ENCODE results near the gene OSBPL6.

The OSBPL6 gene

DNA sequence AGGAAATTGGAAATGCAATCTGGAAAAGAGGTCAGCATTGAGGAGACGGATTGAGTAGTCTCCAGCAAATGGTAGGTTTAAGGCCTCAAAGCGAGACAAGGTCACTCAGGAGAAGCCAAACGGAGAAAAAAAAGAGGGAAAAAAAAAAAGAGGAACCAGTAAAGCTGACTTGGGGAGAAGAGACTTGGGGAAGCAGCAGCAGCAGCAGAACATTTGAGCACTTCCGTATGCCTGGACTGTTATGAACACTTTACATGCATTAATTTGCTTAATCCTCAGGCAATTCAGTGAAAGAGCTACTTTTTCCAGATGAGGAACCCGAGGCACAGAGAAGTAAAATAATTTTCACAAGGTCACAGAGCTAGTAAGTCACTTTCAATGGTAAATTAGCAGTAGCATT lies 81.3 kb downstream of the OSBPL6 start:
- Histone ChIP-seq H3K4me3 (ENCODE audit: low read length) (no peak overlapping the region), H3K36me3 (ENCODE audit: control insufficient read depth, insufficient read depth, low read length, severe bottlenecking) (no peaks in the 10 kb centered on the region), H3K9me3 (ENCODE audit: control insufficient read depth, low read length) (no peaks in the 10 kb centered on the region), H3K9ac (ENCODE audit: low read length) (no peak overlapping the region), H3K4me1 (ENCODE audit: control insufficient read depth, insufficient read depth, low read length) (peaks cover 37% of the 10 kb centered on the region), H3K27me3 (replicated peaks; ENCODE audit: control insufficient read depth, insufficient read depth, low read length) (no peaks in the 10 kb centered on the region)
- DNase-seq (ENCODE audit: low read depth), result no peak

DNA sequence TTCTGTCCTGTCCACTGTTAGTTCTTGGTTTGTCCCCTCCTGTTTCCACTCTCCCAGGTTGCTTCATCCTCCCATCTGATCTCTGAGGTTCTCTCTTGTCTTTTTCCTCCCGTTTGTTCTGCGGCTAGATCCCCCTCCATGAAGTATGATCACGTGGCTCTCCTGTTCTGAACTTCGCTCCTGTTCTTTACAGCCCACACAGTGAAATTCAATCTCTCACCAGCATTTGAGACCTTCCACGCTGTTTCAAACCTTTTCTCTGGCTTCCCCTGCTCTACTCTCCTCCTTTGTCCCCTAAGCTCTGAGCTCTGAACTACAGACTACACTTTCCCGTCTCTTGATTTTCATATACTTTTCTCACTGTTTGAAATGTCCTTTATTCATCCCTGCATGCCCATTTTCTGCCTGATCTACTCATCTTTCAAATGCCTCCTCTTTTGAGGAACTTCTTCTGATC lies 83.5 kb downstream of the OSBPL6 start:
- H3K27me3 ChIP-seq (replicated peaks; ENCODE audit: control insufficient read depth, insufficient read depth, low read length), result no peaks in the 10 kb centered on the region
- no peaks in the 10 kb centered on the region for H3K9me3 ChIP-seq (ENCODE audit: control insufficient read depth, low read length)
- H3K36me3 ChIP-seq (ENCODE audit: control insufficient read depth, insufficient read depth, low read length, severe bottlenecking), result no peaks in the 10 kb centered on the region
- H3K9ac ChIP-seq (ENCODE audit: low read length), result no peak overlapping the region
- peaks cover 23% of the 10 kb centered on the region for H3K4me1 ChIP-seq (ENCODE audit: control insufficient read depth, insufficient read depth, low read length)
- peak; percentile 30 for DNase-seq (ENCODE audit: low read depth)
- no peak overlapping the region for H3K4me3 ChIP-seq (ENCODE audit: low read length)

DNA sequence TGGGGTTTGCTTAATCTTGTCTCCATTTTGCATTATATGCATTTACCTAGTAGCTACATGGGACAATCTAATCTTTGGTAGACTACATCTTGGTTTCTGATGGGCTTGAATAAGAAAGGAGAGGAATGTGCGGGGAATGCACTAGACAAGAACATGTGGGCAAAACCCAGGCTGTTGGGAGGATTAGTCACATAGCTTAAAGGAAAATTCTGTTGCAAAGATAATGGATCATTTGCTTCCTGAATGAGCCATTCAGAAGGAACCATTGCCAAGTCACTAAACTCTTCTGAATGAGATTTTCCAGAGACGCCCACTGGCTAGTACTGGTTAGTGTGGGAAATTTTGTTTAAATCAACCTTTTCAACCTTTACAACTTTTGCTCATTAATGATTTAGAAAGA lies 84.8 kb downstream of the OSBPL6 start:
- peaks cover 23% of the 10 kb centered on the region for H3K4me1 ChIP-seq (ENCODE audit: control insufficient read depth, insufficient read depth, low read length)
- no peaks in the 10 kb centered on the region for H3K36me3 ChIP-seq (ENCODE audit: control insufficient read depth, insufficient read depth, low read length, severe bottlenecking)
- peak; percentile 81 for DNase-seq (ENCODE audit: low read depth)
- H3K4me3 ChIP-seq (ENCODE audit: low read length), result no peak overlapping the region
- H3K9me3 ChIP-seq (ENCODE audit: control insufficient read depth, low read length), result no peaks in the 10 kb centered on the region
- no peak overlapping the region for H3K9ac ChIP-seq (ENCODE audit: low read length)
- H3K27me3 ChIP-seq (replicated peaks; ENCODE audit: control insufficient read depth, insufficient read depth, low read length), result no peaks in the 10 kb centered on the region

DNA sequence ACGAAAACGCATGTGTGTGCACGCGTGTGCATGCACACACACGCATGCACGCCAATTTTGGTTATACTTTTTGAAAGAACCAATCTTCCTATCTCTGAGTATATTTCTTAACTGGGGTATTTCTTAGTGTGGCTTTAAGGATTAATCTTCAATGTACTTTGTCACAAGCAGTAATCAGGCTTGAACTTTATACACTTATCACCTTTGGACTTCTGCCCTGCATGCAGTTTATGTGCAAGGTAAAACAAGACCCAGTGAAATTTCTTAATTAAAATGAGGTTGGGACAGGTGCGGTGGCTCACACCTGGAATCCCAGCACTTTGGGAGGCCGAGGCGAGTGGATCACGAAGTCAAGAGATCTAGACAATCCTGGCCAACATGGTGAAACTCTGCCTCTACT lies 85.3 kb downstream of the OSBPL6 start:
- no peaks in the 10 kb centered on the region for H3K36me3 ChIP-seq (ENCODE audit: control insufficient read depth, insufficient read depth, low read length, severe bottlenecking)
- H3K27me3 ChIP-seq (replicated peaks; ENCODE audit: control insufficient read depth, insufficient read depth, low read length), result no peaks in the 10 kb centered on the region
- no peak overlapping the region for H3K9ac ChIP-seq (ENCODE audit: low read length)
- no peak for DNase-seq (ENCODE audit: low read depth)
- H3K4me1 ChIP-seq (ENCODE audit: control insufficient read depth, insufficient read depth, low read length), result peaks cover 23% of the 10 kb centered on the region
- H3K9me3 ChIP-seq (ENCODE audit: control insufficient read depth, low read length), result no peaks in the 10 kb centered on the region
- H3K4me3 ChIP-seq (ENCODE audit: low read length), result no peak overlapping the region

DNA sequence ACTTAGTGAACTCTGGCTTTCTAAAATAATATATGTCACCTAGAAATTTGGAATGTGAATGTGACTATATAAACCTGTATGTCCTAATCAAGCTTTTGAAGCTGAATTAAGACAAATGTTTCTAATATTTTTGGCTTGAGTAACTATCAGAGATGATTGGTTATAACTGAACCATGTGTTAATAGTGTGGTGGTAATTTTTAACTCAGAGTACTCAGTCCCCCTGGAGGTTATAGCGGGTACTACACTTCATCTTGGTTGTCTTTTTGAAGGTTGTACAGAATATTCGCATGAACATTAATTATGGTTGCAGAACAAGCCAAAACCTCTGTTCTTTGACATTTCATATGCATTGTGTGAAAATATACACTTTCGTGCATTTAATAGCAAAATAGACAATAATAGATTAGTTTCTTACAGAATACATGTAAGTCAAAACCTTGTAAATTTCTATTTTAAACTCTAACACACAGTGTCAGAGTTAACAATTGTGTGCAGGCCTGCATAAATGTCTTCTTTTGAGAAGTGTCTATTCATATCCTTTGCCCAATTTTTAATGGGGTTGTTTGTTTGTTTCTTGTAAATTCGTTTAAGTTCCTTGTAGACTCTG lies 86.0 kb downstream of the OSBPL6 start:
- no peaks in the 10 kb centered on the region for H3K36me3 ChIP-seq (ENCODE audit: control insufficient read depth, insufficient read depth, low read length, severe bottlenecking)
- no peaks in the 10 kb centered on the region for H3K9me3 ChIP-seq (ENCODE audit: control insufficient read depth, low read length)
- no peaks in the 10 kb centered on the region for H3K27me3 ChIP-seq (replicated peaks; ENCODE audit: control insufficient read depth, insufficient read depth, low read length)
- DNase-seq (ENCODE audit: low read depth), result peak; percentile 63
- H3K4me3 ChIP-seq (ENCODE audit: low read length), result no peak overlapping the region
- no peak overlapping the region for H3K9ac ChIP-seq (ENCODE audit: low read length)
- peaks cover 23% of the 10 kb centered on the region for H3K4me1 ChIP-seq (ENCODE audit: control insufficient read depth, insufficient read depth, low read length)

DNA sequence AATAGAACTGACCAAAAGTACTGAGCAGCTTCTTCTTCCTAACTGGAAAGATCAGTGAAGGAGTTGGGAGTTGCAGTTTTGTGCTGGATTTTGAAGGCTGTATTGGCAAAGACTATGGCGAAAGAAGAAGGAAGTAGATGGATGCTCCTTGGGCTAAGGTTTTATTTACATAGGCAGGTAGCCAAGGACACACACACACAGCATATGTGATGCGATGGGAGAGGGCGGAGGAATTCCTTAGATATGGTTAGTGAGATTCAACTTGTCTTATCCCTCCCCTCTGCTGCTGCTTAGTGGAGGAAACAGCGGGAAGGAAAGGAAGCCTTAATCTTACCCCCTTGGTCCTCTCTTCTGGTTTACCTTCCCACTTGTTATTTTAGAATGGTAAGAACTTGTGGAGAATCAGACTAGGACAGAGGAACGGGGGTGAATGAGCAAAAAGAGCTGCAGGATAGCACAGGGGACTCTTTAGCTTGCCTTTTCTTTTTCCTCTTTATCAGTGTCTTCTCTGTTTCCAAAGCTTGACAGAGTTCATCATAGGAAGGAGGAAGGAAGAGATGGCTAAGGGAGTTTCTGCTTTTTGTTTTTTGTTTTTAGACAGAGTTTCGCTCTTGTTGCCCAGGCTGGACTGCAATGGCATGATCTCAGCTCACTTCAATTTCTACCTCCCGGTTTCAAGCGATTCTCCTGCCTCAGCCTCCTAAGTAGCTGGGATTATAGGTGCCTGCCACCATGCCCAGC lies 87.9 kb downstream of the OSBPL6 start:
- no peak for DNase-seq (ENCODE audit: low read depth)
- Histone ChIP-seq H3K36me3 (ENCODE audit: control insufficient read depth, insufficient read depth, low read length, severe bottlenecking) (no peaks in the 10 kb centered on the region), H3K27me3 (replicated peaks; ENCODE audit: control insufficient read depth, insufficient read depth, low read length) (no peaks in the 10 kb centered on the region), H3K4me3 (ENCODE audit: low read length) (no peak overlapping the region), H3K4me1 (ENCODE audit: control insufficient read depth, insufficient read depth, low read length) (peaks cover 23% of the 10 kb centered on the region), H3K9me3 (ENCODE audit: control insufficient read depth, low read length) (no peaks in the 10 kb centered on the region), H3K9ac (ENCODE audit: low read length) (no peak overlapping the region)

DNA sequence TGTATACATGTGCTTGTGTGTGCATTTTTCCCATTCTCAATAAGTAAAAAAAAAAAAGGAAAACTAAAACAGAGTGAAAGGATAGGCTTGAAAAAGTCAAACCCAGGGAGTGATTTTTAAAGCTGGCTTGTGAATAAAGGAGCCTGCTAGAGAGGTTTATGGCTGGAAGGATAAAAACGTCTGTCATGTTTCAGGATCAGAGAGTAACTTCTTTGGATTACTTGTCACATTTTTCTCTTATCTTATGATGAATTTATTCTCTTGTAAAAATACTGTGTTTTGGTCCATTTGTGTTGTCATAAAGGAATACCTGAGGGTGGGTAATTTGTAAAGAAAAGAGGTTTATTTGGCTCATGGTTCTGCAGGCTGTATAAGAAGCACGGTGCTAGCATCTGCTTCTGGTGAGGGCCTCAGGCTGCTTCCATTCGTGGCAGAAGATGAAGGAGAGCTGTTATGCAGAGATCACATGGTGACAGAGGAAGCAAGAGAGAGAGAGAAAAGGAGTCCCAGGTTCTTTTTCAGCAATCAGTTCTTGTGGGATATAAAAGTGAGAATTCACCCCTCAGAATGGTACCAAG lies 89.1 kb downstream of the OSBPL6 start:
- DNase-seq (ENCODE audit: low read depth), result no peak
- Histone ChIP-seq H3K9me3 (ENCODE audit: control insufficient read depth, low read length) (no peaks in the 10 kb centered on the region), H3K4me3 (ENCODE audit: low read length) (no peak overlapping the region), H3K36me3 (ENCODE audit: control insufficient read depth, insufficient read depth, low read length, severe bottlenecking) (no peaks in the 10 kb centered on the region), H3K4me1 (ENCODE audit: control insufficient read depth, insufficient read depth, low read length) (peaks cover 12% of the 10 kb centered on the region), H3K9ac (ENCODE audit: low read length) (no peak overlapping the region), H3K27me3 (replicated peaks; ENCODE audit: control insufficient read depth, insufficient read depth, low read length) (no peaks in the 10 kb centered on the region)

DNA sequence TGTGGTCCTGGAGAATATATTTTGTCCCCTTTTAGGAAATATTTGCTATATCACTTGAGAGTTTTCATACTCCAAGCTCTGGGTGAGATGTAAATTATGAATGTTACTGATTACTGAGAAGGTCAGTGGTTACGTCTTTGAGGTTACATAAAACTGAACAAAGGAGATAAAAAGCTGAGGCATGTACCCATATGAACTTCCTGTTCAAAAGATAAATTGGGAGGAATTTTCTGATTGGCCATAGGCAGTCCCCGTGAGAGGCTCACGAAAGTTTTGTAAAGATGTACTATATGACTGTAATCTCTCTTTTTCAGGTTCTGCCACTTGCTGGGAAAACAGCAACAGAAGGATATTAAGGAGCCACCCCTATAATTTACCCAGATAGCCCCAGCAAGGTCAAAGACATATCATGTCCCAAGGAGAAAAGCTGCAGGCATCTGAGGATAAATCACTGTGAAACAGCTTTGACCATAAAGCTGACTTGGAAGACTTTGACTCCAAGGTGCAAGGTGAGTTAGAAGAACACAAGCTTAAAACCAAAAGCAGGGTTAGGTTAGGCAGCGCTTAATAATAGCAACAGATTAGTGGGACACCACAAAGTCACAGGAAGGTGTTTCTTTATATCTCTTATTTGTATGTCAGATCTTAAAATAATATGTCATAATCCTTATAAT lies 90.4 kb downstream of the OSBPL6 start:
- Histone ChIP-seq H3K27me3 (replicated peaks; ENCODE audit: control insufficient read depth, insufficient read depth, low read length) (no peaks in the 10 kb centered on the region), H3K36me3 (ENCODE audit: control insufficient read depth, insufficient read depth, low read length, severe bottlenecking) (no peaks in the 10 kb centered on the region), H3K9ac (ENCODE audit: low read length) (no peak overlapping the region), H3K9me3 (ENCODE audit: control insufficient read depth, low read length) (no peaks in the 10 kb centered on the region), H3K4me1 (ENCODE audit: control insufficient read depth, insufficient read depth, low read length) (no peaks in the 10 kb centered on the region), H3K4me3 (ENCODE audit: low read length) (no peak overlapping the region)
- DNase-seq (ENCODE audit: low read depth), result no peak

DNA sequence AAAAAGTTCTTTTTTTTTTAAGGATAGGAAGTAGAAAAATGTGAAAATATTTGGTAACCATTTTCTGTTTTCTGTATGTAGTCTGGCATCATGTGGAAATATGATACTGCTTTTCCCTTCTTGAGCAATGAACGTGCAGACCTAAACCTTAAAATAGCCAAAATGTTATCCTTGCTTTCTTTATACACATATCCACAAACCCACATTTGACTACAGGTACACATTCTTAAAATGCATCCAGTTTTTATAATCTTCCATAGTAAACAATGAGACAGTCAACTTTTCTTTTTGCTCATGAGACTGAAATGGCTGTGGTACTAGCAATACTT lies 90.9 kb downstream of the OSBPL6 start:
- Histone ChIP-seq H3K4me3 (ENCODE audit: low read length) (no peak overlapping the region), H3K4me1 (ENCODE audit: control insufficient read depth, insufficient read depth, low read length) (no peaks in the 10 kb centered on the region), H3K9ac (ENCODE audit: low read length) (no peak overlapping the region), H3K9me3 (ENCODE audit: control insufficient read depth, low read length) (no peaks in the 10 kb centered on the region), H3K27me3 (replicated peaks; ENCODE audit: control insufficient read depth, insufficient read depth, low read length) (no peaks in the 10 kb centered on the region), H3K36me3 (ENCODE audit: control insufficient read depth, insufficient read depth, low read length, severe bottlenecking) (no peaks in the 10 kb centered on the region)
- DNase-seq (ENCODE audit: low read depth), result peak; percentile 17

DNA sequence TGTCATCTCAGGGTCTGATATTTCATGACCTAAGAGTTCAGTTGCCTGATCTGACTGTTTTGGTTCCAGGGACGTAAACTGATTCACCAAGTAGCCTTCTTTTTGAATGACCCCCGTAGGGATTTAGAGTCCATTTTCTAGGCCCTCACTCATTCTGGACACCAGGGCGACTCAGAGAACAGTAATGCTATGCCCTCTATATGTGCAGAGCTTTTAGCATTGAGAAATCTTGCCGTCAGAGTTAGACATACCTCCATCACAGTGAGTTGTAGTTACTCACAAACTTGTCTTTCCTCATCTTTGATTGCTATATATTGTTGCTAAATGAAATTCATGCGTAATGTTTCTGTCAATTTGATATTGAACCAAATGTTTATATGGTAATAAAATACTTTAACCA lies 92.3 kb downstream of the OSBPL6 start:
- DNase-seq (ENCODE audit: low read depth), result no peak
- Histone ChIP-seq H3K9me3 (ENCODE audit: control insufficient read depth, low read length) (no peaks in the 10 kb centered on the region), H3K4me3 (ENCODE audit: low read length) (no peak overlapping the region), H3K36me3 (ENCODE audit: control insufficient read depth, insufficient read depth, low read length, severe bottlenecking) (no peaks in the 10 kb centered on the region), H3K4me1 (ENCODE audit: control insufficient read depth, insufficient read depth, low read length) (no peaks in the 10 kb centered on the region), H3K27me3 (replicated peaks; ENCODE audit: control insufficient read depth, insufficient read depth, low read length) (no peaks in the 10 kb centered on the region), H3K9ac (ENCODE audit: low read length) (no peak overlapping the region)

DNA sequence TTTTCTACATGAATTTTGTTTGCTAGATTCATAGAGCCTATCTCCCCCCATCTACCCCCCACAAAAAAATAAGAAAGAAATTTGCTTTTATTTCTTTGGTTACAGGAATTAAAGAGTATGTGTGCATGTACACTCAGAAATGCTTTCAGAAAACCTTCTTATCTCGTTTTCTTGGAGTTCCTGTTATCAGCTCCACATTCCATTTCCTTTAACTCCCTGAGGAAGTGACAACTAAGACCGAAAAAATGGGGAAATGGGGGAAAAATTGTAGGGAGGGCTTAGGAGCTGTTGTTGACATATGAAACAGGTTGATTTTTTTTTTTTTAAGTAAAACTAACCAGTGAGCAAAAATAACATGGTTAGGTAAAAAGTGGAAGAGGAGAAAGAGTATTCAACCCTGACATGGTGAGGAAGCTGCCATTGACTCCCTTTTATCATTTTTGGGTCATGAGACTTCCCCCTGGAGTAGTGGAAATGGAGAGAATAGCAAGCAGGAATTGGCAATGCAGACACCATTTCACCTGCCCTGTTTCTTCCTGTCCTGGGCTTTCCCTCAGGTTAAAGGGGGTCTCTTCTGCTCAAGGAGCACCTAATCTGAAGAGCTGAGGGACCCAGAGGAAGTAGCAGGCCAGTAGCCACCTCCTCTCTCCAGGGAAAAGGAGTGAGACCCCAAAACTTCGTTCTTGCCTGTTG lies 93.5 kb downstream of the OSBPL6 start:
- Histone ChIP-seq H3K4me3 (ENCODE audit: low read length) (no peak overlapping the region), H3K36me3 (ENCODE audit: control insufficient read depth, insufficient read depth, low read length, severe bottlenecking) (no peaks in the 10 kb centered on the region), H3K27me3 (replicated peaks; ENCODE audit: control insufficient read depth, insufficient read depth, low read length) (no peaks in the 10 kb centered on the region), H3K9ac (ENCODE audit: low read length) (no peak overlapping the region), H3K4me1 (ENCODE audit: control insufficient read depth, insufficient read depth, low read length) (no peaks in the 10 kb centered on the region), H3K9me3 (ENCODE audit: control insufficient read depth, low read length) (no peaks in the 10 kb centered on the region)
- no peak for DNase-seq (ENCODE audit: low read depth)

All from adipocyte (in vitro differentiated cells).